K562 (cell line): Measurements from ENCODE around the gene CACNB2. TPM values are rescaled to one million over a fixed set of nuclear protein-coding genes. Genes with fewer than 3 reads are reported as not detected.

Experiments
- ATAC-seq: fragments of 200-7000 bp; cut with Tn5 transposase; 3 replicates; pipeline ENCODE4 v1.9.1; 2020; ENCODE audit warnings: moderate library complexity
- BruUV-seq: library from RNA; stranded (reverse); fragments of 400-500 nt; replicated peaks from 2 replicates; lab custom pipeline; 2021; lab: Mats Ljungman, UMichigan
- CTCF ChIA-PET: fragments of 300-600 bp; formaldehyde crosslinking; extraction: SDS; loops from one replicate; lab custom pipeline; 2021; ENCODE audit warnings: low intra/inter-chr PET ratio; lab: Yijun Ruan, JAX
- POLR2A ChIA-PET: fragments of 300-600, 350-650 bp; sonication (Branson Sonifier 250); formaldehyde crosslinking; extraction: SDS; loops from one replicate; lab custom pipeline; 2021; ENCODE audit warnings: antibody characterized with exemption, inconsistent platforms; lab: Yijun Ruan, JAX
- DNase-seq, 4 experiments: peaks; one replicate each; pipeline versions ENCODE4 v3.0.0 to v3.0.0-alpha.2; 2011 to 2018; ENCODE audit warnings: low spot score in 3 of 4, mixed read lengths in 3 of 4; ENCODE audit errors: extremely low read depth in 1 of 4
- FAIRE-seq: peaks from 2 replicates; lab custom pipeline; 2011; peaks lifted over from hg19 to GRCh38; lab: Jason Lieb, UNC
- H2AFZ ChIP-seq: 2 replicates; pipeline ENCODE4 v1.6.0; 2011; ENCODE audit warnings: low read depth, low read length, control low read depth, inconsistent platforms
- H3K27ac ChIP-seq: fragments of 200-600 bp; 3 replicates; pipeline ENCODE4 v1.8.0; 2011; ENCODE audit warnings: low read depth, mild to moderate bottlenecking, control low read depth, inconsistent platforms, low read length, moderate library complexity, mixed read lengths; ENCODE audit errors: extremely low read depth
- H3K27me3 ChIP-seq, 2 experiments: fragments of 300-600 bp in 1 of 2; 2 replicates in 1 of 2; 3 replicates in 1 of 2; pipeline versions ENCODE4 v1.6.0 to v1.8.0; 2011; ENCODE audit warnings: inconsistent platforms in 2 of 2, low read length in 2 of 2, mild to moderate bottlenecking in 1 of 2, mixed read lengths in 1 of 2, moderate library complexity in 1 of 2; ENCODE audit not compliant: control insufficient read depth in 2 of 2, insufficient read depth in 2 of 2
- H3K36me3 ChIP-seq: fragments of 300-600 bp; 3 replicates; pipeline ENCODE4 v1.8.0; 2011; ENCODE audit warnings: mild to moderate bottlenecking, low read length, inconsistent platforms; ENCODE audit not compliant: control insufficient read depth, insufficient read depth
- H3K4me1 ChIP-seq, 2 experiments: fragments of 200-600 bp in 1 of 2; replicated peaks in 1 of 2; 2 replicates in 1 of 2; 3 replicates in 1 of 2; pipeline versions ENCODE4 v1.5.1 to v1.8.0; 2011; ENCODE audit warnings: inconsistent platforms in 2 of 2, low read length in 2 of 2, mild to moderate bottlenecking in 1 of 2, mixed read lengths in 1 of 2, moderate library complexity in 1 of 2; ENCODE audit not compliant: control insufficient read depth in 2 of 2, insufficient read depth in 2 of 2
- H3K4me2 ChIP-seq: 2 replicates; pipeline ENCODE4 v1.6.1; 2011; ENCODE audit warnings: low read length, control low read depth, inconsistent platforms, mixed read lengths; ENCODE audit not compliant: insufficient read depth
- H3K4me3 ChIP-seq: fragments of 200-600 bp; sonication (generic), shearing (Covaris generic); 2 replicates; pipeline ENCODE4 v1.5.1; 2016; ENCODE audit warnings: control low read depth, inconsistent platforms
- H3K79me2 ChIP-seq: fragments of 200-600 bp; 3 replicates; pipeline ENCODE4 v1.8.0; 2011; ENCODE audit warnings: low read length, inconsistent platforms; ENCODE audit not compliant: control insufficient read depth, insufficient read depth
- H3K9ac ChIP-seq, 2 experiments: 2 replicates each; pipeline versions ENCODE4 v1.6.0 to v1.6.1; 2011; ENCODE audit warnings: low read depth in 2 of 2, low read length in 2 of 2, control low read depth in 1 of 2, inconsistent platforms in 1 of 2, mild to moderate bottlenecking in 1 of 2, mixed read lengths in 1 of 2; ENCODE audit not compliant: insufficient read depth in 1 of 2
- H3K9me1 ChIP-seq: one replicate; pipeline ENCODE4 v1.6.0; 2011; ENCODE audit warnings: inconsistent platforms, mild to moderate bottlenecking, low read length, moderate library complexity; ENCODE audit not compliant: control insufficient read depth, insufficient read depth
- H3K9me3 ChIP-seq: replicated peaks from 2 replicates; pipeline ENCODE4 v1.5.1; 2011; ENCODE audit warnings: low read depth, low read length, inconsistent platforms; ENCODE audit not compliant: control insufficient read depth, insufficient read depth
- H4K20me1 ChIP-seq: replicated peaks from 2 replicates; pipeline ENCODE4 v1.6.1; 2011; ENCODE audit warnings: low read length, inconsistent platforms, mixed read lengths; ENCODE audit not compliant: control insufficient read depth, insufficient read depth
- ADNP ChIP-seq: fragments of 200-800 bp; sonication (Bioruptor generic); IDR thresholded peaks from 2 replicates; pipeline ENCODE4 v1.6.1; 2016; ENCODE audit warnings: missing genetic modification characterization, missing compliant biosample characterization
- CBFA2T2 ChIP-seq: fragments of 450-650 bp; conservative IDR thresholded peaks from 2 replicates; pipeline ENCODE4 v1.6.1; 2017; ENCODE audit warnings: mild to moderate bottlenecking
- CBX2 ChIP-seq: fragments of 200-600 bp; sonication (generic); IDR thresholded peaks from one replicate; pipeline ENCODE4 v1.6.1; 2012; ENCODE audit warnings: mild to moderate bottlenecking, low read length, inconsistent platforms; ENCODE audit not compliant: insufficient read depth, poor library complexity, severe bottlenecking
- CC2D1A ChIP-seq: fragments of 450-650 bp; IDR thresholded peaks from 2 replicates; pipeline ENCODE4 v1.6.1; 2017; ENCODE audit warnings: mild to moderate bottlenecking
- CEBPB ChIP-seq: fragments of 450-650 bp; IDR thresholded peaks from 2 replicates; pipeline ENCODE4 v1.6.1; 2016; ENCODE audit warnings: missing genetic modification characterization, missing compliant biosample characterization
- CHD2 ChIP-seq: IDR thresholded peaks from 2 replicates; pipeline ENCODE4 v1.6.1; 2011; ENCODE audit warnings: low read depth, low read length
- FOXK2 ChIP-seq, 2 experiments: fragments of 450-650 bp; IDR thresholded peaks in 1 of 2; conservative IDR thresholded peaks in 1 of 2; 2 replicates each; pipeline ENCODE4 v1.6.1; 2016; ENCODE audit warnings: low read depth in 2 of 2, mild to moderate bottlenecking in 1 of 2
- HOXB6 ChIP-seq: fragments of 250-450 bp; sonication (Bioruptor Pico); IDR thresholded peaks from 2 replicates; pipeline ENCODE4 v1.5.1; 2022; ENCODE audit warnings: mild to moderate bottlenecking, borderline replicate concordance
- ILK ChIP-seq: fragments of 450-650 bp; IDR thresholded peaks from 2 replicates; pipeline ENCODE4 v1.6.1; 2016; ENCODE audit warnings: missing genetic modification characterization, low read depth, mild to moderate bottlenecking, missing compliant biosample characterization, moderate library complexity, borderline replicate concordance
- JUNB ChIP-seq: fragments of 450-650 bp; formaldehyde crosslinking; conservative IDR thresholded peaks from 2 replicates; pipeline ENCODE4 v1.4.0; 2020; ENCODE audit warnings: mild to moderate bottlenecking
- MXD1 ChIP-seq: fragments of 250-450 bp; sonication (Bioruptor Pico); IDR thresholded peaks from 2 replicates; pipeline ENCODE4 v1.8.0; 2021; ENCODE audit warnings: borderline replicate concordance, mild to moderate bottlenecking, moderate library complexity; ENCODE audit not compliant: poor library complexity, severe bottlenecking
- NFE2L1 ChIP-seq: fragments of 450-650 bp; IDR thresholded peaks from 2 replicates; pipeline ENCODE4 v1.6.1; 2016; ENCODE audit warnings: missing genetic modification characterization, low read depth, mild to moderate bottlenecking, missing compliant biosample characterization, moderate library complexity, borderline replicate concordance
- POLR2B ChIP-seq: fragments of 450-650 bp; IDR thresholded peaks from 2 replicates; pipeline ENCODE4 v1.6.1; 2018; ENCODE audit warnings: low read depth; ENCODE audit not compliant: partially characterized antibody
- SREBF1 ChIP-seq: fragments of 150-350 bp; IDR thresholded peaks from 2 replicates; pipeline ENCODE4 v1.6.1; 2014; ENCODE audit warnings: antibody characterized with exemption, low read depth, low read length, borderline replicate concordance
- SRSF9 ChIP-seq: fragments of 200-400 bp; formaldehyde crosslinking; IDR thresholded peaks from 2 replicates; pipeline ENCODE4 v1.6.1; 2017; ENCODE audit warnings: low read depth, low read length, borderline replicate concordance
- ZNF224 ChIP-seq: sonication (generic); formaldehyde crosslinking; IDR thresholded peaks from 2 replicates; pipeline ENCODE4 v1.8.0; 2022; ENCODE audit warnings: mild to moderate bottlenecking, missing genetic modification reagents
- ZNF384 ChIP-seq: IDR thresholded peaks from 2 replicates; pipeline ENCODE4 v1.6.1; 2012; ENCODE audit warnings: low read depth, low read length, improper control_type of control experiment
- ZNF583 ChIP-seq: fragments of 250-450 bp; sonication (Bioruptor Pico); IDR thresholded peaks from 2 replicates; pipeline ENCODE4 v1.4.0; 2020
- WGBS: fragments of 100-300 bp; shearing (Covaris generic); methylation state at CpG from one replicate; pipeline ENCODE4 v1.1.6; 2016; ENCODE audit warnings: low coverage, mixed read lengths; ENCODE audit not compliant: insufficient coverage; ENCODE audit errors: missing lambda C conversion rate; 5-methylcytosine and 5-hydroxymethylcytosine counted together
- in situ Hi-C: fragments of 300-500 bp; cut with MboI; formaldehyde crosslinking; loops from 4 replicates; pipeline ENCODE4 v1.15.0; 2018; ENCODE audit warnings: inconsistent platforms, mixed read lengths
- intact Hi-C: fragments of 100-400 bp; cut with micrococcal nuclease; formaldehyde crosslinking; loops from 2 replicates; pipeline ENCODE4 v1.14.2; 2022
- polyA plus RNA-seq, 8 experiments: library from polyadenylated mRNA; depleted of rRNA in 4 of 8; stranded (reverse) in 5 of 8; unstranded in 3 of 8; fragments of >200 nt; fragmentation: Nextera tagmentation in 2 of 8; fragmentation: Illumina TruSeq in 1 of 8; extraction: Ambion mirVana in 2 of 8; extraction: Trizol in 1 of 8; gene quantifications; 2 replicates each; pipeline versions ENCODE4 v1.2.1 to v1.2.3, GENCODE V29; 2011 to 2014; ENCODE audit warnings: inconsistent platforms in 1 of 8, missing spikeins in 1 of 8
- total RNA-seq, 7 experiments: library from RNA; depleted of rRNA in 6 of 7; stranded (reverse); fragments of >200 nt in 6 of 7; fragmentation: Illumina TruSeq in 2 of 7; extraction: Trizol in 2 of 7; gene quantifications; 2 replicates each; pipeline versions ENCODE4 v1.2.1 to v1.2.3, GENCODE V29; 2011 to 2021; ENCODE audit warnings: low replicate concordance in 1 of 7

CACNB2 gene
- total and polyA plus RNA-seq, 9 of the 15 experiments (the other 6 are each of a cell fraction or from before 2014, with no cell fraction given) = 1.8 to 2.2 TPM; not detected in 7

- no peaks in the 10 kb centered on the region for H3K36me3 ChIP-seq
- no peaks in the 10 kb centered on the region for H3K79me2 ChIP-seq
- POLR2A ChIA-PET = no interaction called here
- no peaks in the 10 kb centered on the region for H4K20me1 ChIP-seq
- DNase-seq = no peak
- no peak for ATAC-seq
- no peaks in the 10 kb centered on the region for H3K9me1 ChIP-seq
- H3K9me3 ChIP-seq = no peaks in the 10 kb centered on the region
- H3K4me2 ChIP-seq = no peak overlapping the region
- no peaks in the 10 kb centered on the region for H3K27me3 ChIP-seq
- no peak overlapping the region for H3K4me3 ChIP-seq
- H3K4me1 ChIP-seq = no peaks in the 10 kb centered on the region
- TF ChIP-seq FOXK2 (conservative IDR thresholded peaks at IDR 0.05 in 1 of 2, IDR thresholded peaks at IDR 0.05 in 1 of 2; ENCODE audit: low read depth in 2 of 2) (no peak), CBX2 (no peak), ZNF583 (CRISPR knock-in tag) (no peak), ZNF224 (CRISPR knock-in tag) (no peak), ZNF384 (no peak), SREBF1 (no peak)
- FAIRE-seq = no peak
- CTCF ChIA-PET = no interaction called here
- H3K9ac ChIP-seq = no peak overlapping the region
- 77% methylated on average over 2 of the region's 2 CpGs for WGBS
- in situ Hi-C loops (no loop called here), intact Hi-C loops (no loop called here)
- BruUV-seq = no TSS peak
- no peak overlapping the region for H2AFZ ChIP-seq
- no peak overlapping the region for H3K27ac ChIP-seq
These were observed 383.6 kb downstream of the CACNB2 start for GRCh38 chr10:18523858-18524257.

GRCh38 chr10:18527687-18528086 lies 387.5 kb downstream of the CACNB2 start:
- intact Hi-C loops = no loop called here
- peaks cover 2% of the 10 kb centered on the region; the same call in 1 of the 3 replicates for H3K36me3 ChIP-seq

More at GRCh38 chr10:18527687-18528086, 387.5 kb downstream of the CACNB2 start:
- Histone ChIP-seq H3K9ac (no peak overlapping the region), H3K27me3 (no peaks in the 10 kb centered on the region), H4K20me1 (no peaks in the 10 kb centered on the region), H3K4me2 (no peak overlapping the region), H3K9me1 (no peaks in the 10 kb centered on the region), H3K9me3 (no peaks in the 10 kb centered on the region), H3K4me3 (no peak overlapping the region), H3K79me2 (no peaks in the 10 kb centered on the region), H3K4me1 (no peaks in the 10 kb centered on the region), H3K27ac (no peak overlapping the region), H2AFZ (no peak overlapping the region)
- TF ChIP-seq SRSF9 = no peak
- TF ChIP-seq JUNB = no peak
- TF ChIP-seq CHD2 = no peak
- no peak for TF ChIP-seq CC2D1A
- TF ChIP-seq NFE2L1 (tag) = no peak
- no peak for TF ChIP-seq ZNF384
- TF ChIP-seq ILK (tag) = no peak
- TF ChIP-seq HOXB6 = no peak
- no peak for TF ChIP-seq POLR2B
- TF ChIP-seq ADNP (tag) = no peak
- no peak for TF ChIP-seq CBFA2T2
- TF ChIP-seq MXD1 (CRISPR knock-in tag) = no peak
- no peak for TF ChIP-seq CEBPB (tag)
- DNase-seq (no peak), ATAC-seq (no peak), FAIRE-seq (no peak)
- POLR2A ChIA-PET = no interaction called here
- 59% methylated on average over 2 of the region's 2 CpGs for WGBS
- in situ Hi-C loops = no loop called here
- BruUV-seq = no TSS peak
- CTCF ChIA-PET = no interaction called here
